ENCODE results near the gene FCRL5. TPM values are rescaled to one million over a fixed set of nuclear protein-coding genes. Genes with fewer than 3 reads are reported as not detected.

The FCRL5 gene
- total and polyA plus RNA-seq, 7 donors, result 0.60 to 10.2 TPM; not detected in 5

DNA sequence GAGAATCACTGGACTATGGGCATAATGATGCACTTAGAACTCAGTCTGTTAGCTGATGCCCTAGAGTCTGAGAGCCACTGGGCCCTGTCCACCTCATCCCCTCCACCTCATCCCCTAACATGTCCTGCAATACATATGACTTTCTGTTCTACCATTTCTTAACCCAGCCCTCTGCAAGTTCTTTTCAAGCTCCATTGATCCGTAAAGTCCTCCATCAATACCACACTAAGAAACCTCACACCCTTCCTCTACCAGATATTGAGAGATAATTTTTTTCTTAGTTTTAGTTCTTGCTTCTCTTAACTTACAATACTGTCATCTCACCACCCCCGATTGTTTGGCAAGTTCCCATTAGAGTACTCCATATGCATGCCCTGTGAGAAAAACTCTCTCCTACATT is 23.4 kb upstream of the FCRL5 start:
- Histone ChIP-seq H3K4me3 (no peak overlapping the region), H3K9me3 (no peaks in the 10 kb centered on the region), H3K4me1 (no peaks in the 10 kb centered on the region), H3K27ac (no peak overlapping the region), H3K36me3 (no peaks in the 10 kb centered on the region), H3K27me3 (no peaks in the 10 kb centered on the region)
- no peak for DNase-seq
- TF ChIP-seq POLR2A (IDR thresholded peaks at IDR 0.05) (no peak), POLR2AphosphoS5 (IDR thresholded peaks at IDR 0.05) (no peak), EP300 (IDR thresholded peaks at IDR 0.05) (no peak)
- TF ChIP-seq, protein P1, sequence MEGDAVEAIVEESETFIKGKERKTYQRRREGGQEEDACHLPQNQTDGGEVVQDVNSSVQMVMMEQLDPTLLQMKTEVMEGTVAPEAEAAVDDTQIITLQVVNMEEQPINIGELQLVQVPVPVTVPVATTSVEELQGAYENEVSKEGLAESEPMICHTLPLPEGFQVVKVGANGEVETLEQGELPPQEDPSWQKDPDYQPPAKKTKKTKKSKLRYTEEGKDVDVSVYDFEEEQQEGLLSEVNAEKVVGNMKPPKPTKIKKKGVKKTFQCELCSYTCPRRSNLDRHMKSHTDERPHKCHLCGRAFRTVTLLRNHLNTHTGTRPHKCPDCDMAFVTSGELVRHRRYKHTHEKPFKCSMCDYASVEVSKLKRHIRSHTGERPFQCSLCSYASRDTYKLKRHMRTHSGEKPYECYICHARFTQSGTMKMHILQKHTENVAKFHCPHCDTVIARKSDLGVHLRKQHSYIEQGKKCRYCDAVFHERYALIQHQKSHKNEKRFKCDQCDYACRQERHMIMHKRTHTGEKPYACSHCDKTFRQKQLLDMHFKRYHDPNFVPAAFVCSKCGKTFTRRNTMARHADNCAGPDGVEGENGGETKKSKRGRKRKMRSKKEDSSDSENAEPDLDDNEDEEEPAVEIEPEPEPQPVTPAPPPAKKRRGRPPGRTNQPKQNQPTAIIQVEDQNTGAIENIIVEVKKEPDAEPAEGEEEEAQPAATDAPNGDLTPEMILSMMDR (IDR thresholded peaks at IDR 0.05), result no peak
- WGBS, 2 donors, result 76 to 86% methylated on average over 2 of the region's 2 CpGs
- intact Hi-C loops (cut with DNase I), result no loop called here

DNA sequence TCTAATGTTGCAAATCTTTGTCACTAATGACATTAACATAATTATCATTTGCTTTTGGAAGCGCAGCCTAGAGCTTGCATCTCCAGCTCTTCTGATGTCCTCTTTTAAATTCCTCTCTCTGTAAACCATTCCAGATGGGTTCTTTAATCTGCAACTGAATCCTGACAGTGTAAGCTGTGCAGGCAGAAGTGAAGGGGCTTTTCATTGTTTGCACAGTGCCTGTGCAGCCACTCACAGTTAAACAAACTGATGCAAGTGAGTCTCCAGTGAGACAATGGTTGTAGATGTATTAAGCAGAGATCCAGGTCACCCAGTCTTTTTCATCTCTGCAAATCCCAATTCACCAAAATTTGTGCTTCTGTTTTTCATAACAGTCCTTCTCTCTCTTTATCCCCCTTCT is 22.5 kb upstream of the FCRL5 start:
- no peaks in the 10 kb centered on the region for H3K4me1 ChIP-seq
- no peaks in the 10 kb centered on the region for H3K27me3 ChIP-seq
- intact Hi-C loops (cut with DNase I), result no loop called here
- no peak overlapping the region for H3K4me3 ChIP-seq
- no peak for DNase-seq
- no peak overlapping the region for H3K27ac ChIP-seq
- 79 to 95% methylated on average over 1 of the region's 1 CpG for whole genome bisulfite sequencing, 2 donors
- no peak for TF ChIP-seq EP300 (IDR thresholded peaks at IDR 0.05)
- TF ChIP-seq, protein P1 (IDR thresholded peaks at IDR 0.05), result no peak
- no peak for TF ChIP-seq POLR2AphosphoS5 (IDR thresholded peaks at IDR 0.05)
- no peak for TF ChIP-seq POLR2A (IDR thresholded peaks at IDR 0.05)
- H3K36me3 ChIP-seq, result no peaks in the 10 kb centered on the region
- no peaks in the 10 kb centered on the region for H3K9me3 ChIP-seq

DNA sequence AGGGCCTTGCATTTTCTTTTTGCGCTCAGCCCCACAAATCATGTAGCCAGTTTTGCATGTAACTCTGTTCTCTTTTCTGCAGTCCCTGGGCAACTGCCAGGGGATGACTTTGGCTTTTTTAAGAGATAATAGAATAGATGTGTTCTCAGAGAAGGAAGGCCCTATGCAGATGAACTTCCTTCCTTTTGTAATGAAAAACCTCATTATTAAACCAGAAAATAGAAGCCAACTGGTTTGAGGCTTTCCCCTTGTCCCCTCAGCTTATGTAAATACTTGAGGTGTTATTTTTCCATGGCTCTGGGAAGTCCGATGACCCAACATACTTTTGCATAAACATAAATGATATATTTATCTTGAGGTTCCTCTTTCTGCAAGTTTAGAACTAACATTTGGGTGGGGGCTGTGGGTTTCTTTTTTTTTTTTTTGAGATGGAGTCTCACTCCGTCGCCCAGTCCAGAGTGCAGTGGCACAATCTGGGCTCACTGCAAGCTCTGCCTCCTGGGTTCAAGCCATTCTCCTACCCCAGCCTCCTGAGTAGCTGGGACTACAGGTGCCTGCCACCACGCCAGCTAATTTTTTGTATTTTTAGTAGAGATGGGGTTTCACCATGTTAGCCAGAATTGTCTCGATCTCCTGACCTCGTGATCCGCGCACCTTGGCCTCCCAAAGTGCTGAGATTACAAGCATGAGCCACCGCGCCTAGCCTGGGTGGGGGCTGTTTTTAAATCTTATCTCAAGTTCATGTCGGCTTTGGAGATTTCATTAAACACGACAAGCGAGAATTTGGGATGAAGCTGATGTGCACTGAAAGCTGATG is 14.4 kb upstream of the FCRL5 start:
- intact Hi-C loops (cut with DNase I), result no loop called here
- no peaks in the 10 kb centered on the region for H3K36me3 ChIP-seq

DNA sequence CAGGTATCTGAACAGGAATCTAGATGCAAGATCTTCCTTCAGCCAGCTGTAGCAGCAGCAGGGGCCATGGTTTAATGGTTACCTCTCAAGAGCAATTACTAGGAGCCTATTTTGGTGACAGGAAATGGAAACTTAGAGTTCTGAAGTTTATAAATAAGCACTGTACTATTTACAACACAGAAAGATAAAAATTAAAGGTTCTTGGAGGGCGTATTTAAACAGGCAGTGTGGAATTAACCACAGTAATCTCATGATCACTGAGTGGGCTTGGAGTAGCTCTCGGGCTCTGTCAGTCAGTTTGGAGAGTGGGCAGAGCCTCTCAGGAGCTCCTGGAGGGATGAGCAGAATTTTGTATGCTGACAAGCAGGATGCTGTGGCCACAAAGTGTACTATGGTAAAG is 10.2 kb upstream of the FCRL5 start:
- no peaks in the 10 kb centered on the region for H3K27me3 ChIP-seq
- no peak overlapping the region for H3K4me3 ChIP-seq
- TF ChIP-seq POLR2AphosphoS5 (IDR thresholded peaks at IDR 0.05) (no peak), EP300 (IDR thresholded peaks at IDR 0.05) (no peak), POLR2A (IDR thresholded peaks at IDR 0.05) (no peak)
- TF ChIP-seq, protein P1 (IDR thresholded peaks at IDR 0.05), result no peak
- no peaks in the 10 kb centered on the region for H3K4me1 ChIP-seq
- no peaks in the 10 kb centered on the region for H3K36me3 ChIP-seq
- H3K27ac ChIP-seq, result no peak overlapping the region
- no peak for DNase-seq
- intact Hi-C loops (cut with DNase I), result no loop called here
- H3K9me3 ChIP-seq, result no peaks in the 10 kb centered on the region
- 34 to 62% methylated on average over 2 of the region's 2 CpGs for WGBS, 2 donors

More for the DNA sequence above, 14.4 kb upstream of the FCRL5 start:
- H3K4me3 ChIP-seq, result no peak overlapping the region
- H3K27me3 ChIP-seq, result no peaks in the 10 kb centered on the region
- no peak for DNase-seq
- no peak for TF ChIP-seq POLR2A (IDR thresholded peaks at IDR 0.05)
- TF ChIP-seq, protein P1 (IDR thresholded peaks at IDR 0.05), result no peak
- TF ChIP-seq EP300 (IDR thresholded peaks at IDR 0.05), result no peak
- TF ChIP-seq POLR2AphosphoS5 (IDR thresholded peaks at IDR 0.05), result no peak
- H3K9me3 ChIP-seq, result no peaks in the 10 kb centered on the region
- no peaks in the 10 kb centered on the region for H3K4me1 ChIP-seq
- no peak overlapping the region for H3K27ac ChIP-seq
- WGBS, 2 donors, result 71 to 84% methylated on average over 14 of the region's 14 CpGs
